RPMI8226 (cell line): ENCODE measurements around the gene DGKB.

Experiments
- DNase-seq: peaks from one replicate; pipeline ENCODE4 v3.0.0-alpha.2; 2015

Gene DGKB

DNA sequence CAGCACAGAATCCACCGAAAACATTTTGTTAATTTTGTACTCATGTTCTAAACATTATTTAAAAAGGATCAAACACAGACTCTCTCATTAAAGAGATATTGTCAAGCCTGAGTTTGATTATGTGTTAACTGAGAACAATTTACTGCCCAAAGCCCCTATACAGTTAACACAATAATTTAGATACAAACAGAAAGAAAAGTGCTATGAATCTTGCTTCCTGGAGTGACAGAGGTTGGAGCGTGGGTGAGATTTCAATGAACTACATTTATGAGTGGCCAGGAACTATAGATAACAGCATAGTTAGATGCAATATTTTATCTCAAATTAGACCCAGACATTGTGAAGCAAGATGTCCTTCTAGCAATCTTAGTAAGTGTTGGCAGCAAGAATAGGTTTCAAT, 464.2 kb downstream of the DGKB start:
- no peak for DNase-seq

DNA sequence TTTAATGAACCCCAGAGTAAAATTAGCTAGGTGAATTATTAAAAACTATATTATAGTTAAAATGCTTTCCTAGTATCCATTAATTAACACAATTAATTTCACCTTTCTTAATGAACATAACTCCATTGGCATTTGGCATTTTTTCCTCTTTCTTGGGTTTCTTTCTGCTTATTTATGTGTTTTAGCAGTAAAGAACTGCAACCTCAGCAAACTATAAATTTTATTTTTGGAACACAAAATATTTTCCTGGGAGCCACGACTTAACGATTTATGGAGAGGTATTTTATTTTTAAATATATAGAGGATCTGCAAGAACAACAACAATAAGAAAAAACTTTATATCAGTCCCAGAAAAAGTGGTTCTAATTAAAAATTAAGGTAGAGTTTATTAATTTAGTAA, 465.7 kb downstream of the DGKB start:
- DNase-seq, result no peak

DNA sequence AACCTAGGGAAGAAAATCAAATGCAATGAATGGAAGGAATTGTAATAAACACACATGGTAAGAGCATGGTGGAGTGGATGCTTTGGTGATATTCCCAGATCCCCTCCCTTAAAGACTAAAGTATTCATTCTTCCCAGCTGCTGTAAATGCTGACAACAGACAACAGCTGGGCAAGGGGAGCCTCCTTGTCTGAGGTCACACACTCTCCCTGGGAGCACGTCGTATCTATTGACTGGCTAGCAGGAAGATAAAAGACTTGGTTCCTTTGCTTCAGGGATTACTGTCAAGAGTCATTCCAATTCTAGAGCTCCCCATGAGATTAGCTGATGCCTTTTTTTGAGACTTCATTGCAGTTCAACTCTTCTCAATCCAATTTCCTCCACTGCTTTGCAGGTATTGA, 469.6 kb downstream of the DGKB start:
- no peak for DNase-seq

DNA sequence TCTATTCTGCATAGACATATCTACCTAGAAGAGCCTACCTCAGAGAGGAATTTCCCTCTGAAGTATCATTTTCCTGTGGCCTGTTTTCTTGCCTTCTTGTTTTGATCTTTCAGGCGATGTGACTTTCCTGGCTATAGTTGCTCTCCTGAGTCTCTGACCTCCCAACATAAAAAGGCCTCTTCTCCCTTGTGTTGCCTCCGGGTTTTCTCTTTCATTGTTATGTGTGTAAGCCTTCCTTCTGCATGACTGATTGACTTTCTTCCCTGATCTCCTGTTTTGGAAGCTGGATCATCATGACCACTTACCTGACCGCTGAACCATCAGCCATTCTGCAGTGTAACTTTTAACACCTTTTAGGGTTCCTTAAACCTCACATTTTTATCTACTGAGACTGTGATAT, 471.6 kb downstream of the DGKB start:
- DNase-seq, result no peak

DNA sequence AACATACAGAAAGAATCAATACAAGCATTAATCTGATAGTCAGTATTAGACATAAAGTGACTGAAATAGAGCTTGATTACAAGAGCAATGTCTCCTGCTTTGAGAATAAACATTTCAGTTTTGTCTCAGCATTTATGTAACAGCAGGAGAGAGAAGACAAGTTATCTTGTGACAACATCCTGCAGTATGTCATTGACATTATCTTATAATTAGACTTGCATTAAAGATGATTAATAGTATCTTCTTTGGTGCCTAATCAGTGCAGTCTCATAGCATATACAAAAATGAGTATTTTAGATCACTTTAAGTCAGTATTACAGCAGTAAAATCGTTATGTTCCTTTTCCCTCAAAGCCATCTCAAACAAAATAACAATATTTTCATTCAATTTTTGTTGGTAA, 477.0 kb downstream of the DGKB start:
- no peak for DNase-seq

DNA sequence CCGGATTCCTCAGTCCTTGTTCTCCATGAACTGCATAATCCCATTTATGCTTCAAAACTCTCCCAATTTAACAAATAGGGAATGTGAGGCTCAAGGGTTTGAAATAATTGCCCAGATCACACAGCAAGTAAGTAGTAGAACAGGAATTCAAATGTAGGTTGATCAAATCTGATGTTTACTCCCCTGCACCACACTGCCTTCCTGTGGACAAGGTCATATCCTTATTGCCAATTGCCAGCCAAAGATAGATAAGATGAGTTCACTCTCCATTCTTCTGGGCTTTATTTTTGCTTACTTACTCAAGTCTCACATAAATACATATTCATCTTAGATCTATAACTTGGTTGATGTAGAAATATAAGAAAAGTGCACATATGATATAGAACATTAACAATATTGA, 477.9 kb downstream of the DGKB start:
- no peak for DNase-seq

DNA sequence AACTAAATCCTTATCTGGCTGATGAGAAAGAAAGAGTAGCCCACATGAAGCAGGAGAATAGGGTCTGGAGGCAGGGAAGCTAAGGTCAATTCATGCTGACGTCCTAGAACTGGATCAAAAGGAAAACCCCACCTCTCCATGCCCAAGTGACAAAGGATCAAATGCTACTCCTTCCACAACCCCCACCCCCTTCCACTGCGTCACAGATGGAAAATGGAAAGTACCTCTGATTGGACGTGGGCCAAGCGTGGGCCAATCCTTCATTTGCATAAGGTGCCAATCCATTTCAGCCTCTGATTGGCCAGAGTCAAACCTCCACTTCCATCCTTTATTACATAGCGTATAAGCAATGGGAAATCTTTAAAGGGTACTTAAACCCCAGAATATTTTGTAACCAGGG, 481.8 kb downstream of the DGKB start:
- DNase-seq, result no peak

DNA sequence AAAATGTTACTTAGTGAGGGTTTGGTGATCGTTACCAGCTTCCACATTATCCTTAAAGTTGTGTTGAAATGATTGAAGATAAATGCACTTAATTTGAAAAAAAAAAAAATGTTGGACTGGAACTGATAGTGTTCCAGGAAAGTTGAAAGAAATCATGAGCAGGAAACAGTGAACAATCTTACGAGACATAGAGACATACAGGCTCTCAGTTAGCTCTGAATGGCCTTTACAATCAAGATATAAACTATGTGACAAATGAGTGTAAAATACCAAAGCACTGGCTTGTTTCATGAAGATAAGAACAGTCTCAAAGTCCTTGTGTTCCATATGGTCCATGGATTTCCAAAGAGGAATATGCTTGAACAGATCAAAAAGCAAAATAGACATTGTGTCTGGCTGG, 483.0 kb downstream of the DGKB start:
- DNase-seq, result no peak

DNA sequence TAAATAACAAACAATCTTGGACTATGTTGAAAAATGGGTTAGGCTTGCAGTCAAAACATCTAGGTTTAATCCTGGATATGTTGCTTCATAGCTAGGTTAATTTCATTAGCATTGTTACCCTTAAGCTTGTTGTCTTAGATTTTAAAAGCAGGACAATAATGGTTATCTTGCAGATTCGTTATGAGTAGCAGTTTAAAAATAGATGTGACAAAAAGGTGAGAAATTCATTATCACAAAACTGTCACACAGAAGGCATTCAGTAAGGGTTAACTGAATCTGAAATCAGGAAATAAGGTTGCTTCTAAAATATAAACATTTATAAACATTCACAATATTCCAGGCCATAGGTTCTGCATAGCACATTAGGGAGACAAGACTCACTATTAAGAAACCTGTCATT, 483.9 kb downstream of the DGKB start:
- DNase-seq, result no peak

DNA sequence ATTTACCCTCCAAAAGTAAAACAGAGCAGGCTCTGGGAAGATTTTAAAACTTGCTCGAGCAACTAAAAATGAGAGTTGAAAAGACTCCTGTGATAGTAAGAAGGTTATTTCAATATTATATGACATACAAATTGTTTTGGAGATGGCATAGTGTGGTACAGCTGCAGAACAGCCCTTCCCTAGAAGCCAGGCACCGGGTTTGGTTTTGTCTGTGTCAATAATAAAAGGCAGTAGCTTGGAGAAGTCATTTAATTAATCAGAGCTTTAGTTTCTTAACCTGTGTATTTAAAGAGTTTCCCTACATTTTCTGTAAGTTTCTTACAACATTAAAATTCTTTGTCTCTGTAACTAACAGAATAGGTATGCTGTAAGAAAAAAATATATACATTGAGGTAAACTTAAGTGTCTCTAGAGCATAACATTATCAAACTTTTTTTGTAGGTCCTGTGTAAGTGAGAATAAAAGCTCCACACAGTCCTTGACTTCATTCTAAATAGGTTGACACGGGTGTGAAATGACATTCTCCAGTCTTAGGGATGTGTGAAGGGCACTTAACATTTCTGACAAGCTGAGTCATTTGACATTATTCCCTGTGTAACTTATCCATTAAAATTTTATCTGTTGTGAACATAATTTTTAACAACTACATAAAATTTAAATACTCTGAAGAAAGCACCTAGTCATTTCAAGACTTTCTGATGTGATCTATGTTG, 488.1 kb downstream of the DGKB start:
- DNase-seq, result no peak

DNA sequence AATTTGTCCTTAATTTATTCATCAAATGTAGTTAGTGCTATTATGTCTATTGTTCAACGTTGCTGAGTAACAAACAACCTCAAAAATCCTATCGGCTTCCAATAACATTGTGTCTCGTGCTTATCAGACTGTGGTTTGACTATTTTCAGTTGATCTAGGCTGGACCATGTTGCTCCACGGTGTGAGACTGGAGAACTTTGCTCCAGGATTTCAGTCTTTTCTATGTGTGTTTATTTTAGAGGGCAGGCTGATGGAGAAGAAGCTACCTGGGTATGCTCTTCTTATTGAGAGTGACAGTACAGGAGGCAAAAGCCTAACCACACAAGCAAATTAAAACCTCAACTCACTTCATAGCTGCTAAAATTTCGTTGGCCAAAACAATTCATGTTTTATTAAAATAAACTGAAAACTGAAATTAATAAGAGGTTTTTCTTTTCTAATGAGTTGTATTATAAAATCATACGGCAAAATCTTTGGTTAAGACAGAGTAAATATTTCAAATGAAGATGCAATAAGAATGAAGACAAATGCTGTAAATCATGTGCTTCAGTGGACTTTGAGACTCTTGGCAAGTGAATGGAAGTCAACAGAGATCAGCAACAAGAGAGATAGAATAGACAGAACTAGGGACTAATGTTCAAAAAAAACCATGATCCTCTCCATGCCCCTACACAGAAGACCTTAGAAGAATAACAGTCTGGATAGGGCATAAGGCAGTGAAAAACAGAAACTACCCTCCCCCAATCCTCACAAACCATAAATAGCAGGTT, 495.1 kb downstream of the DGKB start:
- no peak for DNase-seq

DNA sequence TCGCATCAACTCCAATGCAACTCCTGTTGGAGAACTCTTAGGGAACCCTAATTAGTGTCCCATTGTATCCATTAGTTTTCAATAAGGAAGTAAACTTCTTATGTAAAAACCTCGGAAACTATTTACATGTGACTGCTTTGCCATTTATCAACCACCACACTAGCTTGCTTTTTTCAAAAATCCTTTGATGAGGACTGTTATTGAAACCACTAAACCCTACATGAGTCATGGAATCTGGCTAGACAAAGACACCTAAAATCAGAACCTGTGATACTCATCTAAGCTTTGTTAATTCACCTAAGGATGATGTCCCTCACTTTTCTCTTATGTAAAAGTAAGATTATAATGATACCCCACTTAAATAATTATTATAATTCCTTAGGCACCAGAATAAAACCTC, 499.0 kb downstream of the DGKB start:
- DNase-seq, result no peak

DNA sequence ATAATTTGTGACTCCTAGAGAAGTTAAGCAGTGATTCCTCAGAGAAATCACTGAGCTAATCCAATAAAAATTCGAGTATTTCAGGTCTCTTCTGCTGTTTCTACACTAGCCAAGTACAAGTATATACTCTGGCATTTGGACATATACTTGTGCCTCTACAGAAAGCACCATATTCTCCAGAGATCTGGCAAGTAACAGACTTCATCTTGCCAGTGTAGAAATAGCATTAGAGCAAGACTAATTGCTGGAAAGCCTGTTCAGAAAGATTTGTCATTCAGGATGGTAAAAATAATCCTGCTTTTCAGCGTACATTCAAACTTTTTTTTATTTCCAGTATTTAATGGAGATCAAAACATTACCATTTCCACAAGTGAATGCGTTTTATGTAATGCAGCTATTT, 502.3 kb downstream of the DGKB start:
- no peak for DNase-seq

DNA sequence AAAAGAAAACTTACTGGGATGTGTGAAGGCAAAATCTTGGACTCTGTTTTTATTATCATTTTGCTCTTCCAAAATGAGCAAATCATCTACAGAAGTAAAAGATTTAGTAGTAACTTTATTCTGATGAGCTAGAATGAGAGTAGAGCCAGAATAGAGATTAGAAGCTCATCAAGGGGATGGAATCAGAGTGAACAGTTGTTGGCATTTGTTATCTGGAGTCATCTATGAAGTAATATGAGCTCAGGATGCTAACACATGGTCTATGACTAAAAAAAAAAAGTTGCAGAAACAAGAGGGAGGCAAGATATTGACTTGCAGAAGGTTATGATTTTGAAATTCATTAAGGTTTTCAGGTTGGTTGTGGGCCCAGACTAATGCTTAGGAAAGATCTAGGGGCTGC, 504.0 kb downstream of the DGKB start:
- no peak for DNase-seq

DNA sequence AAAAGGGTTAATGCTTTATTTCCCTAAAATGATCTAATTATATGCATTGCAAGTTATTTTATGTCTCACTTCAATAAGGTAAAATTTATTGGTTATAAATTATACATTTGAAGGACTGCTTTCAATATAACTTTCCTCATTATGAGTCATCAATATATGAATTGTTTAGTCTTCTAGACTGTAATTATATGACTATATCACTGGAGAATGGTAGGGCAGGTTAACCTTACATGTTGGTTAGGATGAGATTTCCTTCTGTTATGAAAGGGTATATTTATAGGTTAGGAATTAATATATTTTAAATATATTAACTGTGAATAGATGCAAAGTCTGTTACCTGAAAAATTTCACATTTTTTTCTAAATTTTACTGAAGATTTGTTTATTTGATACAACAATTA, 506.7 kb downstream of the DGKB start:
- DNase-seq, result no peak

DNA sequence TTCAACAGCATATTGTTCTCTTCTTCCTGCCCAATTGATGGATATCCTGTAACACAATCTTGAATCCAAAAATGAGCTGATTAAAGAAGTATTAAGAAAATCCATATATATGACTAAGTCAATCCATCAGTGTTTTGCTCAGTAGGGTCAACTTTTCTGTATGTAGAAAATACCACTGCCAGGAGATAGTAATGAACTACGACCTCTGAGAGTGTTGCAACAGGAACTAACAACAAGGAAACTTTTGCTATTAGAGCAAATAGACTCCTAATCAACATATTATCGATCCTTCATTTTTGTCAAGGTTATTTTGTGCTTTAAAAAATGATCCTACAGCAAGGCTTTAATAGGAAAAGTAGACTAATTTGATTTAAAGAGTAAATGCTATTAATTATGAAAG, 507.8 kb downstream of the DGKB start:
- DNase-seq, result no peak

DNA sequence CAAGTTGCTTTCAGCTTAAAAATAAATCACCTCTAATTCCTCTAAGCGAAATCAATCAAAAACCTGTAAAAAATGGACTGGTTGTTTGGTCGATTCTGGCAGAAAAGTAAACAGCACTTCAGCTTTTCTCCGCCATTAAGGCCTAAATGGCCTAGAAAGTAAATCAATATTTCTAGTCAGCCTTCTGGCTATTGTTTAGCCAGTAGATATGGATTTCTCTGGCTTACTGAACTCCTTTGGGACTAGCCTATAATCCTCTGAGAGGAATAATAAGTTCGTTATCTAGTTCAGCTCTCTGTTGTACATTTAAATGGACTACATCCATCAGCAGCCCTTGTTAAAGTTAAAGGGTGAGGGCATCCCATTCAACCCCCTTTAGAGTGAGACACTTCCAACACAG, 513.0 kb downstream of the DGKB start:
- no peak for DNase-seq

DNA sequence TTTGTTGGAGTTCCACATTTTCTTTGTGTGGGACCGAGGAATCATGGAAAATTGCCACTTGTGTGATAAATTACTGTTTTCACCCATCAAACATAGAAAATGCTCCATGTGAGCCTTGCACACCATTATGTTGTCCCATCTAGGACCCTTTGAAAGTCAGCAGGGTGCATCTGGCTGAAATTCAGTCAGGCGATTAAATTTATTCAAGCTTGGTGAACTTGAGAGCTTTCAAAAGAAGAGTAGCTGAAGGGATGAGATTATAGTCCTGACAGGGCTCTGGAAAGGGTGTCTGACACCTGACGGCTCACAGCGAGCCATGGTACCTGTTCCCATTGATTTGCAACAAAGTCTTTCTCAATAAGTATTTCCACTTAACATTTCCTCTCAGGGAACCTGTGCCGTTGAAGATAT, 513.4 kb downstream of the DGKB start:
- DNase-seq, result no peak

DNA sequence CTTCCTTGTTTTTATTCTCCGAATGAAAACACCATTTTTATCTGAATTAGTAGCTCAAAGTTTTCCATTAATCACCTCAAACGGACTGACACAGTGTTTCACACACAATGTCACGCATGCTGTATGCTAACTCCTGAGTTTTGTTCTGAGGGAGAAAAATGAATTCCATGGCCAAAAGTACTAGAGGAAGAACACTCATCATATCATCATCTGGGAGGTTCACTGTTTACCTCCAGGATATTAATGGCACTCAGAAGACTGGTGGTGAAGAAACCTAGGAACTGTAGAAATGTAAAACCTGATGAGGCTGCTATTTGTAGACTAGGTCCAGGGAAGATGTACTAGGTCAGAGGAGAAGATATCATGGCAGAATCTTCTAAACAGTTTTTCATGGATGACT, 517.5 kb downstream of the DGKB start:
- DNase-seq, result no peak

DNA sequence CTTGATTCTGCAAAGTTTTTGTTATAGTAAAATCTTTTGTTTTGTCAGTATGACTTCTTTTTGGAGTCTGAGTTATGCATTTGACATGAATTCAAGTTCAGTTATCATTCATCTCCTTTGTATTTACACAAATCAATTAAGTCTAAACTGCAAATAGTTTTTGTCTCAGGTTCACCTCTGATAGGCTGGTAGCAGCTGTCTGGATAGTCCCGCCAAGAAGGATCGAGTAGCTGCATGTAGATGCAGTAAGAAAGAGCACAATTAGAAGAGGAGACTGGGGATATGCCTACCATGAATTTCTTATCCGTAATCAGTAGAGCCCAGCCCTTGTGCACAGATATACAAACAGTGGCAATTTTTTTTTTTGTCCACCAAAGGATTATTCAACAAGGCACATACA, 520.6 kb downstream of the DGKB start:
- no peak for DNase-seq

DNA sequence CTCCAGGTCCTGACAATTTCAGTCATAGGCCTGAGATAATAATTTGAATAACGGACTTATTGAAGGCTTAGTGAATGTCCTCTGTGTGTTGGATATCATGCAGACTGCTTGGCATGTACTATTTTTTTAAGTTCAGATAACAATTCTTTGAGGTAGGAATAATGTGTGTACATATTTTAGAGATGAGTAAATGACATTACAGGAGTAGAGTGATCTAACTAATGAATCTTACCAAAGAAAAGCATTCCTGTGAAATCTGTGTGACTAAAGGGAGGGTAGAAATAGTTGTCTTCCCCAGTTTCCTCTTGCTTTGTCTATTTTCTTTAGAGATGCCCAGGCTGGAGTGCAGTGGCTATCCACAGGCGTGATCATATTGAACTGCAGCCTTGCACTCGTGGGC, 521.2 kb downstream of the DGKB start:
- no peak for DNase-seq

DNA sequence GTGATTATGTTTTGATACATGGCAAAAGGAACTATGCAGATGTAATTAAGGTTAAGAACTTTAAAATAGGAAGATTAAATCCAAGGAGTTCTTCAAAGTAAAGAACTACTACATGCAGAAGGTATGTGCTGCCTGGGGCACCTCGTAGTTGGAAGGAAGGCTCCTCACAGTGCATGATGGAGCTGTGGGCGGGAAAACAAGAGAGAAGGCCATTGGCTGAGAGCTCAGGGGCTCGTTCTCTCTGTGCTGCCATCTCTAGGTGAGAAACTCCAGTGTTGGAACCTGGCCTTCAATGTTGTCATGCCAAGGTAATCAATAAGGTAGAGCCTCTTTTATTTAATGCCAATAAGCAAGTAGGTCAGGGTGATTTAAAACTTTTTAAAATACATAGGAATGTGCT, 521.7 kb downstream of the DGKB start:
- DNase-seq, result no peak

DNA sequence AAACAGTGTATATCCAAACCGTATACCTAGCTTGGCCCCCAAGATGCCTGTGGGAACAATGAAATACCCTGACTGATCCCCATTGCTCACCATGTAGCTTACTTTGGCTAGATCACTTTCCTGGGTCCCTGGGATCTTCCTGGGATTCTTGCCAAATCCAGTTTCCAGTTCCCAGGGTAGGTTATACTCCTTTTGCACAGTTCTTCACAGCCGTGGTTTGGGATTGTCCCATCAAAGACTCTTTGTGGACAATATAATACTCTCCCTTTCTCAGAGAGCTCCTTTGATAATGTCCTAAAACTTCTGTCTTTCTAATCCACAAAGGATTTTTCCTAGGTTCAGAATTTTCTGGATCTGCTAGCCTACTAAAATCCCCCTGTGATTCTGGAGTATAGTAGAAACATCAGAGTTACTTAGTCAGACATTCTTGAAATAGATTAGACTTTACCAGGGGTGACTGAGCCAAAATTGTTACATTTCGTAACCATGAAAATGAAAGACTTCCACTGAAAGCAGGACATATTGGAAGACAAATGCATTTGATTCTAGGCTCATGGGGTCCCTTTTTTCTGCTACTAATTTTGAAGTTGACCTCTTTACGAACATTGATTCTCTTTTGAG, 524.8 kb downstream of the DGKB start:
- no peak for DNase-seq

DNA sequence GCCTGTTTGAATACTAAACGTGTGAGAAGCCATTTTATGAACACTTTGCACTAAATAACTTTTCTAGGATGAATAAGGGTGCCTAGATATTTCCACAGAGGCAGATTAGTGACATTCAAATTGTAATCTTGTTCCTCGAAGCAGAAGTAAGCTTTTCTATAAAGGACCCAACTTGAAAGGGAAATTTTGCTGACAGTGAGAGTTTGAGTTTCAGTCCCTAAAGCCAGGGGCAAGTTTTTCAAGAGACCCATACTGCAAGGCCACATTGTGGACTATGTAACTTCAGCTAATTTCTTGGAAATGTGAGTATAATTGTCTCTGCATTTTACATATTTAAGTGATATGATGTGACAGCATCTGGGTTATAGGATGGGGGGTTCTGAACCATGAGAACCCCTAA, 525.8 kb downstream of the DGKB start:
- DNase-seq, result peak; percentile 65

DNA sequence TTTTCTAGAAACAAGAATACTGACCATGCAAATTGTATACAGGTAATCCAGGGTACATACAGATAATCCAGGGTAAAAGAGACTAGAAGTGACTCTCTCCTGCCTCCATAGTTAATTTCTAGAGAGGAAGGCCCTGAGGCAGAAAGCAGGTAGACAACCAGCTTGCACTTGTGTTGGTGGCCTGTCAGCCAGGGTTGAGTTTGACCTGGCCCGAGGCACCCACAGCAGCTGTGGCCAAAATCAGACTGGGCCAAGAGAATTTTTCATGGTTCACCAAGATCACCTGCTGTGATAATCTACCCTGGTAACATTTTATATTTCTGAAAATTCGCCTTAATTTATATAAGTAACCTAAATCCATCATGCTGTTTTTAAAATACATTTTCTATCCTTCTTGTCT, 526.6 kb downstream of the DGKB start:
- peak; percentile 10 for DNase-seq
